Glutamatergic neuron (in vitro differentiated cells): ENCODE measurements around the gene STX1B. TPM values are rescaled to one million over a fixed set of nuclear protein-coding genes. Genes with fewer than 3 reads are reported as not detected.
A peak's percentile ranks its signal among the peaks of the same experiment; 100 is the strongest.

ENCODE experiments used
- DNase-seq: peaks from one replicate; pipeline ENCODE4 v3.0.0; 2022
- H3K27ac Mint-ChIP-seq: one replicate; pipeline ENCODE4 v1.8.0; 2020; ENCODE audit warnings: mild to moderate bottlenecking, mixed read lengths, inconsistent platforms; ENCODE audit not compliant: unreplicated experiment
- H3K27me3 Mint-ChIP-seq: one replicate; pipeline ENCODE4 v1.8.0; 2020; ENCODE audit warnings: mild to moderate bottlenecking, moderate library complexity, mixed read lengths, inconsistent platforms; ENCODE audit not compliant: unreplicated experiment
- H3K36me3 Mint-ChIP-seq: one replicate; pipeline ENCODE4 v1.8.0; 2020; ENCODE audit warnings: mild to moderate bottlenecking, mixed read lengths, inconsistent platforms; ENCODE audit not compliant: unreplicated experiment
- H3K4me1 Mint-ChIP-seq: one replicate; pipeline ENCODE4 v1.8.0; 2020; ENCODE audit warnings: mild to moderate bottlenecking, low read depth, mixed read lengths, inconsistent platforms; ENCODE audit not compliant: unreplicated experiment
- H3K4me3 Mint-ChIP-seq: one replicate; pipeline ENCODE4 v1.8.0; 2020; ENCODE audit warnings: mild to moderate bottlenecking, mixed read lengths, inconsistent platforms; ENCODE audit not compliant: unreplicated experiment
- H3K9me3 Mint-ChIP-seq: one replicate; pipeline ENCODE4 v1.8.0; 2020; ENCODE audit warnings: mild to moderate bottlenecking, moderate library complexity, mixed read lengths, inconsistent platforms; ENCODE audit not compliant: unreplicated experiment
- CTCF ChIP-seq: fragments of 200-600 bp; sonication (generic); IDR thresholded peaks from one replicate; pipeline ENCODE4 v1.5.0; 2021; ENCODE audit not compliant: partially characterized antibody, unreplicated experiment
- total RNA-seq: library from RNA; stranded (reverse); fragmentation: NEBNext Ultra II Directional; extraction: Animal tissue kit (Norgen Biotek cat#: 25700); gene quantifications from one replicate; pipeline ENCODE4 v1.2.1, GENCODE V29; 2021; ENCODE audit not compliant: unreplicated experiment

STX1B gene
- total RNA-seq, 1 donor from 2014 or later: 51.6 TPM

DNA sequence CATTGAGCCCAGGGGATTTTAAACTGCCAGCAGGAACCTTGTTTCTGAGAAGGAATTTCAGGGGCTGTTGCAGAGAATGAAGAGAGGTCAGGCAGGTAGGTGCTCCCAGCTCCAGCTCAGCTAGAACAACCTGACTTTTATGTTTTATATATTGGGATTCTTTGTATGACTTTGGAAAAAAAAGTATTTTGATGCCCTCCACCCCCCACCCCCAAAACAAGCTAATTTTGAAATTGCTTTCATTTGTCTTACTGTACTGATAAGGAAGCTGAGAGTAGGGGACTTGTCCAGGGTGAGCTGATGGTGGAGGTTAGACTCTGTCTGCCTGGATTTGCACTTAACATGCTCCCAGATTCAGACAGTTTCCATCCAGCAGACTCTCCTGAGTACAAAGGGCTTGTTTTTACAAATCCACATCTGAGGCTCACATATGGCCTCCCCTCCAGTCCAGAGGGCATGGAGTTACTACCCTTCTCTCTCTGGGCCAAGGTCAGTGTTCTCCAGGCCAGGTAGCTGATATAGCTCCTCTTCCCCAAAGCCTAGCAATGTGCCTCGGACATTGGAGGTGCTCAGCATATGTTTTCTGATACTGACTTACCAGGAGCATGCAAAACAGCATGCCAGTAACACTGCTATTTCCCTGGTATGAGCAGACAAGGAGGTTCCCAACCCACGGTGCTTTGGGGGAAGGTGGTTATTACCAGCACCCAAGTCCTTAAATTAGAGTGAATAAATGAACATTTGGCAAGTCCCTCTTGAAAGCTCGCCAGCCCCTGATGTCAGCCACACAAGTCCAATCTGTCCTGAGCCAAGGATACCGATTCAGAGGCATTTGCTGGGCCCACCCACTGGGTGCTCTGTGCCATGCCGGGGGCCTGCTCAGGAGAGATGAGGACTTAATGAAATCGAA, 11.3 kb downstream of the STX1B start:
- H3K36me3 Mint-ChIP-seq: no peaks in the 10 kb centered on the region
- no peak overlapping the region for H3K27ac Mint-ChIP-seq
- peaks cover 2% of the 10 kb centered on the region for H3K9me3 Mint-ChIP-seq
- H3K27me3 Mint-ChIP-seq: peaks cover 12% of the 10 kb centered on the region
- peak overlapping the region; percentile 34 for H3K4me3 Mint-ChIP-seq
- peaks cover 18% of the 10 kb centered on the region for H3K4me1 Mint-ChIP-seq
- DNase-seq: no peak
- TF ChIP-seq CTCF: no peak

DNA sequence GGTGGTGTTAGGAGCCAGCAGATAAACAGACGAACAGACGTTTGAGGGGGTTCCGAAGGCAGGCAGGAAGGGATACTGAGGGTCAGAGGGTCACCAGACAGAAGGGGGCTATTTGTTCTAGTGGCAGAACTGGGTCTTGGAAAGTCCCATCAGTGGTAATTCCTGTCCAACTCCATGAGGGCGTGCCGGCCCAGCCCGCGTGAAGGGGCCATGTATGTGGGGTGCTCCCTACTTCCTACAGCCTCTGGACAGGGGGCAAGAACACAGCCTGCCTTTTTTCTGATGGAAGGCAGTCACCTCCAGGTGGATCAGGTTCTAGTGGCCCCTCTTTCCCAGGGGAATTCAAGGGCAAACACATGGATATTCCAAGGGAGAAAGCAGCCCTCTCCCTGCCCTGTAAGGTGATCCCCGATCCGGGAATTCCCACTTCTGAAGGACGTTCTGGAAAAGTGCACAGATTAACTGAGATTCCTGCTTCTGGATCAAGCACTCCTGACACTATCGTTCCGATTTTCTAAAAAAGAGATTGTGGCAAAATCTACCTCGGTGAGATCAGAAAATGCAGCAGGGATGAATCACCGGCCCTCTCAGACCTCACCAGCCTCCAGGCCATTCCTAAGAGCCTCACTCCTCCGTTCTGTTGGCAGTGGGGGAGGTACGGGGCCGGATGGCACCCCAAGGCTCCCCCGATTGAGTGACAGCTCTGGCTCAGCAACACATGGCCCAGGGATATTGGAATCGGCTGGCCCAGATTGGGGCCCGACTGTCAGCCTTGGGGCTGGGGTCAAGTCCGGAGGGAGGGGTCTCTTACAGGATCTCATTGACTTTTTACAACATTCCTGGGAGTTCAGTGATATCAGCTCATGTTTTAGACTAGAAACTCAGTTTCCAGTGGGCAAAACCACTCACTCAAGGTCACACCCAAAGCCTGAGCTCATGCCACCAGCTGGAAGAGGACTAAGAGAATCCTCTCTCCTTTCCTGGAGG, 12.4 kb downstream of the STX1B start:
- no peaks in the 10 kb centered on the region for H3K36me3 Mint-ChIP-seq
- DNase-seq: no peak
- H3K4me1 Mint-ChIP-seq: peaks cover 12% of the 10 kb centered on the region
- H3K4me3 Mint-ChIP-seq: peak overlapping the region; percentile 79
- no peak for TF ChIP-seq CTCF
- no peak overlapping the region for H3K27ac Mint-ChIP-seq
- no peaks in the 10 kb centered on the region for H3K9me3 Mint-ChIP-seq
- peaks cover 11% of the 10 kb centered on the region for H3K27me3 Mint-ChIP-seq

DNA sequence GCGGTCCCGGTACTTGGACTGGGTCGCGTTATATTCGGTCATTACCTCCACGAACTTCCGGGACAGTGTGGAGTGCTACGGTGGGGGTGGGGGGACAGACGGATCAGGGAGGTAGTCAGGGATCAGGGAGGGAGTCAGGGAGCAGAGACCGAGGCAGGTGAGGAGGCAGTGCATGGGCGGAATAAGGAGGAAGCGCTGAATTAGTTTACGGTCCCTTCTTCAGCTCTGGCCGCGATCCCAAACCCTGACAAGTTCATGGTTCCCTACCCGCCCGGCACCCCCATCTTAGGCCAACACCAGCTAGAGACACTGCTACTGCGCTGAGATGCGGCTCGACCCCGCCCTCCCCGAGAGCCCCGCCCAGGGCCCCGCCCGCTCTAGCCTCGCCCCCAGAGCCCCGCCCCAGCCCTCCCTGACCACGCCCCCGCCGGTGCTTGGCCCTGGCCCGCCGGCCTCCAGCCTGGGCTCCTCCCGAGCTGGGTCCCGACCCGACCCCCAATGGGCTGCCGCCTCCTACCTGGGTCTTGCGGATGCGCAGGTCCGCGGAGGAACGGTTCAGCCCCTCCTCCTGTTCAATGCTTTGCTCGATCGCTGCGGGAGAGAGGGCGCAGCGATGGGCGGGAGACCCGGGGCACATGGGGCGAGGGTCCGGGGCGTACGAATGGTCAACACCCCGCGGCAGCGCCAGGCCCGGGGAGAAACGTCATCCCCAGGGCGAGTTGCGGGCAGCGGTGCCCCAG, 13.3 kb downstream of the STX1B start:
- peaks cover 6% of the 10 kb centered on the region for H3K4me1 Mint-ChIP-seq
- H3K27ac Mint-ChIP-seq: no peak overlapping the region
- H3K9me3 Mint-ChIP-seq: no peaks in the 10 kb centered on the region
- no peaks in the 10 kb centered on the region for H3K36me3 Mint-ChIP-seq
- DNase-seq: peak; percentile 75
- TF ChIP-seq CTCF: no peak
- H3K27me3 Mint-ChIP-seq: peaks cover 9% of the 10 kb centered on the region
- peak overlapping the region; percentile 81 for H3K4me3 Mint-ChIP-seq

GRCh38 chr16:30996324-30996984, 14.0 kb downstream of the STX1B start:
- no peak for TF ChIP-seq CTCF
- Mint-ChIP-seq H3K27me3 (peaks cover 7% of the 10 kb centered on the region), H3K4me3 (peak overlapping the region; percentile 81), H3K4me1 (peaks cover 2% of the 10 kb centered on the region), H3K27ac (peak overlapping the region; percentile 59), H3K9me3 (no peaks in the 10 kb centered on the region), H3K36me3 (no peaks in the 10 kb centered on the region)
- no peak for DNase-seq
